Measurements from ENCODE around the gene LPIN1.

The LPIN1 gene
- total RNA-seq, result 144 to 236 (median 164) reads per million in 4 donors

- DNase-seq, result peak; percentile 73 to 89 (median 81)
Observed at GRCh38 chr2:11746376-11746806, at the start of gene LPIN1. LPIN1 (plus strand) TSS chr2:11746632; CDS start chr2:11765542, 18,910 bp downstream.

DNA sequence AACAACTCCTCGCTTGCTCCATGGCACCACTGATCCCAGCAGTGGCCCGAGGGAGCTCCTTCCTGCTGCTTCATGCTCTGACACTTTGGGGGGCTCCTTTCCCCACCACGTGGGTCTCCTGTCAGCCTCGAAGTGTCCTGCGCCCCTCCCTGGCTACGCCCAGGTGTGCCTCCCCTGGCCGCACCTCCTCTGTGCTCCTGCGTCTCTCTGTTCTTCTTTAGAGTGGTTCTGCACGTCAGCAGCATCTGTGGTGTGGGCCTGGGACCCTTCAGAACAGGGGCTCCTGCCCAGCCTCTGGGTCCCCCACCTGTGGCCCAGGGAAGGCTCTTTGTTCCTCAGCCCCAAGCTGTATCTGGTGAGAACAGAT, 49.7 kb upstream of the LPIN1 start:
- no peak for DNase-seq

DNA sequence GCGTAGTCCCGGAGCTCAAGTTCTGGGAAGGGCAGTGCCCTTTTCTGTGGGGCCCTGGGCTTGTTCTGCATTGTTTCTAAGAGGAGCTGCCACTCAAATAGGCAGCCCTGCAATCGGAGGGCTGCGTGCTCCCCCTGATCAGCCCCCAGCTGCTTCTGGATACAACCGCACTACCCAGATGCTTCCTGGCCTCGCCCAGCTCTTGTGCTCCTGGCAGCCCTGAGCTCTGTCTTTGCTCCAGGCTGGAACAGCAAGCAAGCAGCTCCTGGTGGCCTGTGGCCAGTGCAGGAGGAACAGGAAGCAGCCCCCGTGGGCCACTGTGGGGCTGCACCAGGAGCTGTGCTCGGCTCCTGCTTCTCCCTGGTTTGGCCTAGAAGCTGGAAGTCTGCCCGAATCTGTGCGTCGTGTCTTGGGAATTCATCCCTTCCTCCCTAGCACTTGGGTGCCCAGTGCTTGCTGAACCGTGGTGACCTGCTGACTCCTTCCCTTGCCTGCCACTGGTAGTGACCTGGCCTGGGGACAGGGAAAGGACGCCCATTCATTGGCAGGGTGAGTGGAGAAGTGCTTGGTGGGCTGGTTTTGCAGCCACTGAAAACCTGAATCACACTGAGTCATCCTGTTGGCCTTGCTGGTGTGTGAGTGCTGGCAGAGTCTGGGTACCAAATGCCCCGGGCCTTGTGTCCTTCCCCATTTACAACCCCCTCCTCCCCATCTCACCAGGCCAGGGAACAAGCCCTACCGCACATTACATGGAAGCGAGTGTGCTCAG, 49.1 kb upstream of the LPIN1 start:
- DNase-seq, result no peak

DNA sequence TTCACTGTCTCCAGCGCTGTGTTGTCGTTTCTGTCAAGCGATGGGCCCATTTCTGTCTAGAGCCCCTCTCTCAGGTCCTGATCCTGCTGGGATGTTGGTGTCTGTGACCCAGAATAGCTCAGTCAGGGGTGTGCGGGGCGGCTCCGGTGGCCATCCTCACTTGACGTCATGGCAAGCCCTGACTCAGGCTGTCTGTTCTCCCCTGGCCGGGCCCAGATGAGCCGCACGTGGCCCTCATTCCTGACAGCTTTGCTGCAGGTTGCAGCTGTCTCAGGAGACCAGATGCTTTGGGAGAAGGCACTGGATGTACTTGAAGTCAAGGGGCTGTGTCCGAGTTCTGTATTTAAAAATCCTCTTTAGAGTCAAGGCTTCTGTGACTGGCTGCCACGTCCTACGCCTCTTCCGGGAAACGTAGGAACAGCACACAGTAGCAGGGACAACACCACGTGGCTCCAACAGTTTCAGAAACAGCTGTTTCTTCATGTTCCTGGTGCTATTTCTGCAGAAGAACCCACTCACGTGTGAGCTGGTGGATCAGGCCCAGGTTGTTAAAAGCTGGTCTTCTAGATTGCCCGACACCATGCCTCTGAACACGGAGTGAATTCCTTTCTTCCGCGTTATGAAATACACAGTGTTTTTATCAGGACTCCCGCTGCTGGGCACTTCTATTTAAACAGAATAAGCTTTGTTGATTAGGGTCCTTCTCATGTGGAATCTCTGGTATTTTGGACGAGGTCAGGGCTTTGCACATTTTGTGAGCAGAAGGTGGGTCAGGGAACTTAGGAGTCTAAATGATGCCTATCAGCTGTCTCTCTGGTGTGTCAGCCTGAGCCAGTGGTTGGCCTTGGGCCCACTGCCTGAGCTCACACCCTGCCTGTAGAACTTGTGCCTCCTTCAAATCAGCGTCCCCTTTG, 48.2 kb upstream of the LPIN1 start:
- no peak for DNase-seq

GRCh38 chr2:11699686-11700670, 46.5 kb upstream of the LPIN1 start:
- no peak for DNase-seq

- no peak for DNase-seq
Observed at GRCh38 chr2:11701206-11701605, 45.2 kb upstream of the LPIN1 start.

GRCh38 chr2:11701751-11702301, 44.6 kb upstream of the LPIN1 start:
- DNase-seq, result no peak

GRCh38 chr2:11702946-11703345, 43.5 kb upstream of the LPIN1 start:
- no peak for DNase-seq

DNA sequence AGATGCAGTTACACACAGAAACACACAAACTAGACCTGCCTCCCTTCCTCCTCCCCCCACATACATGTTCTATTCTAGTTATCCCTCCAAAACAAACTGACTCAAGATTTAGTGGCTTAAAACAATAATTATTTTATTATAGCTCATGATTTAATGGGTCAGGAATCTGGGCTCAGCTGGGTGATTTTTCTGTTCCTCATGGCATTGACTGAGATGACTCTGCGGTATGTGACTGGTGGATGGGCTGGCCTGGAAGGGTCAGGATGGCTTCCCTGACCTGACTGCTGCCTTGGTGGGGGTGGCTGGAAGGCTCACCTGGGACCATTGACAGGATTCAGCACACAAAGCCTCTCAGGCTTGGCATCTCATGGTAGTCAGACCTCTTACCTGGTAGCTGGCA, 42.7 kb upstream of the LPIN1 start:
- no peak for DNase-seq

- DNase-seq, result no peak
Observed at GRCh38 chr2:11705063-11705462, 41.4 kb upstream of the LPIN1 start.

DNA sequence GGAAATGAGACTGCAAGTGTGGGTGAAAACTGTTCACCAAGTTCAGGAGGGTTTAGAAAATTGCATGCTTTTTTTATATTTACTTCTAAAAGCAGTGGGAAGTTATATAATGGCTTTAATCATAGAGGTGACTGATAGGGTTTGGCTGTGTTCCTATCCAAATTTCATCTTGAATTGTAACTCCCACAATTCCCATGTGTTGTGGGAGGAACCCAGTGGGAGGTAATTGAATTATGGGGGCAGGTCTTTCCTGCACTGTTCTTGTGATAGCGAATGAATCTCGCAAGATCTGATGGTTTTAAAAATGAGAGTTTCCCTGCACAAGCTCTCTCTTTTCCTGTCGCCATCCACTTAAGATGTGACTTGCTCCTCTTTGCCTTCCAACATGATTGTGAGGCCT, 40.7 kb upstream of the LPIN1 start:
- DNase-seq, result no peak

DNA sequence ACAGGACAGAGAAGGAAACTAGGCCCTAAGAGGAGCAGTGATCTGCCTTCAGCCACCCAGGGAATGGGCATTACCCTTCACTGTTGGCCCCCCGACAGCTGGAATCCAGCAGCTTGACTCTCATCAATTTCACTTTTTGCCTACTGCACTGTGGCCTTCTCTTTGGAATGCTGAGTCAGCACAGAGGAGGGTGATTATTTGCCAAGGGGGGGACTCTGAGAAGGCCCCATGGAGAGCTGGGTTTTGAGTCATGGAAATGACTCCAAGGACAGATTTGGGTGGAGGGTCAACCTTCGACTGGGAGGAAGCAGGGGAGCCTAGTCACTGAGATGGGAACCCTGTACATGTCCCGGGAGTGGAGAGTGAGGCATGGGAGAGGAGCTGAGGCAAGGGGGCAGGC, 38.3 kb upstream of the LPIN1 start:
- DNase-seq, result no peak

DNA sequence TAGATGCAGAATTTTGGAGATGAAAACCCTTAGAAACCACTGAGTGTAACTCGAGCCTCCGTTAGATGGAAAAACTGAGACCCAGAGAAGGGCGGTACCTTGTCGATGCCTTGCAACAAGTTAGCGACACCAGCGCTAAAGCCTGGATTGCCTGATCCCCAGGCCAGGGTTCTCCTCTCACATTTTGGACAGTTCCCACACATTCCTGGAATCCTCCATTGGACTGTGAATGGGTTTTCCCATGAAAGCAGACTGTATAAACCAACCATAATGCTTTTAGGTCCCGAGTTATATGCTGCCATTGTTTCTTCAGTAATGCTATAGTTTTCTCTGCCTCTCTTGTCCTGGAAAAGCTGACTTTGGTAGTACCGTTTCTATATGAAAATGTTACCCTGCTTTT, 37.1 kb upstream of the LPIN1 start:
- DNase-seq, result no peak

- no peak for DNase-seq
Observed at GRCh38 chr2:11710210-11710609, 36.2 kb upstream of the LPIN1 start.

GRCh38 chr2:11710632-11711353, 35.6 kb upstream of the LPIN1 start:
- no peak for DNase-seq

DNA sequence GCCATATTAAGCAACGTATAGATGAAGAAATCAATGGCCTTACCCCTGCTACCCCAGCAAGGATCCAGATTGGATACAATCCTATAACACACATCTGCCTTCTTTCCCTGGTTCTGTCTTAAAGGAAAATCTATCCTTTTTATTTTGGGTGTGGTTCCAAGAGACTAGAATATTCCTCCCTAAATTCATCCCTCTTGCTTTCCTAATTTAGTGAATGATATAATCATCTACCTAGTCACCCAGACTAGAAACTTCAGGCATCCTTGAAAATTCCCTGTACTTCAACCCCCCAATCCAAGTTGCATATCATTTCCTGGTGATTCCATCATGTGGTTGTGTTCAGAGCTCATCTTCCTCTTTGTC, 35.1 kb upstream of the LPIN1 start:
- DNase-seq, result no peak

- DNase-seq, result no peak
Observed at GRCh38 chr2:11711751-11712150, 34.7 kb upstream of the LPIN1 start.

DNA sequence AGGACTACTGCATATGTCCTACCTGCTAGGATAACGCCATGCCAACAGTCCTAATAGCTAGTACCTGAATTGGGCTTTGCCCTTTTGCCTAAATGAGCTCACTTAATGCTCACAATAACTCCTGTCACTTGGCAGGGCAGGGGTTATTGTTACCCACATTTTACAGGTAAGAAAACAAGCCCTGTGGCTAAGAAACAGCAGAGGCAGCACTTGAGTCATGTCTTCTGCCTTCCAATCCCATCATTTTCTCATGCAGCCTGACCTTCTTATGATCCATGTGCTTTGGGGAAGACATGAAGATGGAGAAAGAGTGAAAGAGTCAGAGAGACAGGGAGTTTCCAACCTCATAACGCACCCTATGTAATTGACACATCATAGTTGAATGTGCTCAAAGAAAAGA, 33.6 kb upstream of the LPIN1 start:
- no peak for DNase-seq

DNA sequence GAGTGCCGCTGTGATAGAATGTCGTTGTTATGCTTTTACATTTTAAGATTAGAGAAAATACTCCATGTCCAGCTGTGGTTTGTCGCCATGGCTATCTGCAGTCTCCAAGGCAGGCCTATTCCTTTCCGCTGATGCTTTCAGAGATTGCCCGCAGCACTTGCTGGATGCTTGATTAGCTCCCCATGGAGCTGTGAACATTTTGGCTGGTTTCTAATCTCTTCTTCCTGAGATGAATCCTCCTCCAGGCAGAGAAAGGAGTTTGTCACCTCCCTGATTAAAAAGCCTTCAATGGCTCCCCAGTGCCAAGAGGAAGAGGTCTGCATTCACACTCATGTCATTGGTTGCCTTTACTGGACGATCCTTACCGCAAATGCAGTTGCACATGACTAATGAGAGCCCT, 32.6 kb upstream of the LPIN1 start:
- no peak for DNase-seq

DNA sequence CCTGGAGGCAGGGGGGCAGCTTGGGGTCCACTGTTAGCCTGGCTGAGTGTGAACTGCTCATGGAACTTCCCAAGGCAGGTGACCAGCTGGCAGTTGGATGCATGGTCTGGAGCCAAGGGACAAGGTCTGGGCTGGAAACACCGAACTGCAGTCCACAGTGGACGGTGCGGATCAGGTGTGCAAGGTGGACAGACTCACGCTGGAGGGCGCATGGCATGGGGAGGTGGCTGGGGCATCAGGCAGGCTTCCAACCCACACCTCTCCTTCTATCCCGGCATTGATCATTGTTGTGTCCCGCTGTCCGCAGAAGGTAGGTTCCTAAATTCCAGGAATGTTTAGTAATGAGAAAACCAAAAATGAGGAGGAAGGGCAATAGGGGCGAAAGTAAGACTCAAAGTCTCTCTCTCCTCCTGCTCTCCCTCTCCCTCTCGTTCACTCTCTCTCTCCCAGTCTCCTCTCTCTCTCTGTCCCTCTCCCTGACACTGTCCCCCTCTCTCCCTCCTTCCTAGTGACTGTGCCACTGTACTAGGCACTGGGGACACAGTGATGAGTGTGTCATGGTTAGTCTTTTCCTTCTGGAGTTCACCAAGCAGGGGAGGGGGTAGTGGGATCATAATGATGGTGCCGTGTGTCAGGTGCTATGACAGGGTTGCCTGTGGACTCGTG, 30.3 kb upstream of the LPIN1 start:
- no peak for DNase-seq

DNA sequence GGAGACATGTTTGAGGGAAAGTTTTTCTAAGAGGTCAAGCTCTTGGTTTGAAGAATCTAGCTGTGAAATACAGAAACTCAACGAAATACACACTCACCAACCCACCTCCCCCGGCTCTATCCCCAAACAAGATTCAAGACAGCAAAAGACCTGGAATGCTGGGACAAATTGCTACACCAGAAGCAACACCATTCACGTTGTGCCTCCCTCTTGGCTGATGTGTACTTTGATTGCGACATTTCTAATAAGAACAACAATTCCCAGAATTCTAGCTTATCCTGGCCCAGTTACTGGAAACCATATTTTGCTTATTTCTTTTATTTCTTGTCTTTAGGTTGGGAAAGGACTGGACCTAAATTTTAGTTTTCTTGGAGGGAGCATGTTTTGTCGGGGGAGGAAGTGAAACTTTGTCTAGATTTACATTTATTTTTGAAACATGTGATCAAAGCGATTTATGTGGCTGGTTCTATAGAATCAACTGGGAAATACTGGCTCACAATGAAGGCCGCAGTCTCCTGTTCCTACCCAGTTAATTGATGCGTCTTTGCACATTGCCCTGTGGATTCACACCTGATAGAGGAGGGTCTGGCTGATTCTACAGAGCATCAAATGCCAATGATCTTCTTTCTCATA, 29.6 kb upstream of the LPIN1 start:
- no peak for DNase-seq

Data from T-helper 1 cell (primary cell).